Fibroblast of pulmonary artery (primary cell): Measurements from ENCODE around the gene TAOK2.

Source experiments
- DNase-seq: peaks from one replicate; pipeline ENCODE4 v3.0.0-alpha.2; 2010; ENCODE audit warnings: low read depth
- H3K4me3 ChIP-seq: replicated peaks from 2 replicates; pipeline ENCODE4 v1.5.1; 2011; ENCODE audit warnings: low read depth, mild to moderate bottlenecking, control low read depth, low read length, moderate library complexity
- CTCF ChIP-seq: IDR thresholded peaks from 2 replicates; pipeline ENCODE4 v1.5.1; 2011; ENCODE audit warnings: mild to moderate bottlenecking, control low read depth, low read length, inconsistent platforms; ENCODE audit errors: missing control alignments

The TAOK2 gene

GRCh38 chr16:30006095-30006473 is 32.4 kb downstream of the TAOK2 start:
- no peak for TF ChIP-seq CTCF
- no peak for DNase-seq
- no peak overlapping the region for H3K4me3 ChIP-seq

GRCh38 chr16:30006659-30007377 is 33.1 kb downstream of the TAOK2 start:
- no peak overlapping the region for H3K4me3 ChIP-seq
- no peak for DNase-seq
- no peak for TF ChIP-seq CTCF

GRCh38 chr16:30007378-30007895 is 33.8 kb downstream of the TAOK2 start:
- no peak for DNase-seq
- no peak overlapping the region for H3K4me3 ChIP-seq
- TF ChIP-seq CTCF = no peak

GRCh38 chr16:30009085-30009862 is 35.6 kb downstream of the TAOK2 start:
- H3K4me3 ChIP-seq = no peak overlapping the region
- DNase-seq = no peak
- TF ChIP-seq CTCF = no peak

- no peak for DNase-seq
- no peak overlapping the region for H3K4me3 ChIP-seq
- TF ChIP-seq CTCF = no peak
These were observed 36.5 kb downstream of the TAOK2 start for GRCh38 chr16:30009990-30010843.

- peak within 1 kb of the TSS; percentile 37 for H3K4me3 ChIP-seq
- no peak for DNase-seq
- no peak for TF ChIP-seq CTCF
These were observed 37.4 kb downstream of the TAOK2 start, which contains the start of gene DOC2A for GRCh38 chr16:30010844-30011713. Gene DOC2A (minus strand): TSS chr16:30011027. CDS start chr16:30010222, 805 bp downstream.
